GM21825 (cell line): ENCODE measurements around the gene PRDM4.
A peak's percentile ranks its signal among the peaks of the same experiment; 100 is the strongest.
"Not testable (repeated sequence)": the region's sequence is repeated elsewhere in the genome, so short reads cannot be mapped to it uniquely, and the experiment has no call there.

Experiments used
- ATAC-seq: cut with Tn5 transposase; IDR thresholded peaks from one replicate; pipeline ENCODE4 v1.9.1; 2021; ENCODE audit warnings: mild to moderate bottlenecking, moderate library complexity; ENCODE audit not compliant: unreplicated experiment

PRDM4 gene

DNA sequence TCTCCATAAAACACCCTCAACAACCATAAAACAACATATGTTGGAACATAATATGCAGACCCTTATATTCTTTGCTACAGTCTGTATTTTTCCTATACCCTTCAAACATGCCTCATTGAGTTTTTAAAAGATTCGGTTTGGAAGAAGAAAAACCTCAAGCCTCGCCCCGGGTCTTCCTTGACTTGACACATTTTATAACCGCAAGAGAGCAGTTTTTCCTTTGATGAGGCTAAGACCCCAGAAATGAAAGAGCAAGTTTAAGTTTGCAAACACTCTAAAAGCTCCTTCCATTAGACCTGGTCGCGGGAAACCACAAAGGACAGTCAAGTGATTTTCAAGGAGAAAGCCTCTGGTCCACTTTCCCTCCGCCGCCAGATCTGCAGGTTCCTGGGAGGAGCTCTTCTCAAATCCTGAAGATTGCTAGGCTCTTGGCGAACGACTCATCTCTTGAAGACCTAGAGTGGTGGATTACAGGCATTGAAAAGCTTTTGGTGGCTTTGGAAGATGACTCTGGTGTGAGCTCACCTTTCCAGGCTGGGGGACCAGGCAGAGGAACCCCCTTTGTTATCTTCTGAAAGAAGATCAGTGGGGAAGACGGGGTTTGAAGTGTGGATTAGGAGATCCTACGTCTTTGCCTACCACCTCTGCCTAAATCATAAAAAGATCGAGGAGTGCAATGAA, 13.6 kb upstream of the PRDM4 start, which contains the start of gene ASCL4:
Gene ASCL4, plus strand, starts transcription at position 356 of the 681 bp plus-strand sequence. CDS start 515 bp downstream, outside the sequence.
- no peak for ATAC-seq

DNA sequence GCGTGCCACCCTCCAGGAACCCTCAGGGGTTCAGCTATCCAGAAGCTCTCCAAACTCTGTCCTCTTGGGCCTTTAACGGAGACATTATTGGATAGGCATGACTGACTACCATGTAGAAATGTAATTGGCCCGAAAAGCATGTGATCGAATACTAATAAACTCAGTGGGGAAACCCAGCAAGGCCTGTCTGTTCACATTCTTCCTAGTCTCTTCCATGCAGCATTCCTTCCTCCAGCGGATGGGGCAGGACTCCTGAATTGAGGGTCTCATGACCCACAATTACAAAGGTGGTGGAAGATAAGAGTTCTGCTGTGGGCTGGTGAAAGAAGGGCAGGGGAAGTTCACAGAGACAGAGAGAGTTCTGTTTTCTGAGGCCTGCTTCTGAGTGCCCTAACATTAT, 6.5 kb upstream of the PRDM4 start:
- ATAC-seq = no peak

DNA sequence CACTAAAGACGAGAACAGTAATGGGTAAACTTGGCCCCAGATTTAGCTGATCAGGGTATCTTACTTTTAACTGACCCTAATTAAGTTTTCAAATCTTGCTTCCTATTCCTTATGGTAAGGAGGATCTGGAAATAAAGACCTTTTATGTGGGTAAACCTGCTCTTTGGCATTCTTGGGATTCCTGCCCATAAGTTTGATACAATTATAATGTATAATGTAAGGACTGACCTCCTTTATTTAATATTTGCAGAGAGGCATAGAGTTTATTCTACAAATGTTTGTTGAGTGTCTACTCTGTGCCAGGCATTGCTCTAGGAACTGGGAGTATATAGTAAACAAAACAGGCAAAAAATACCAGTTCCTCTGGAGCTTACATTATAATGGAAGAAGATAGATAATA, 4.4 kb upstream of the PRDM4 start:
- no peak for ATAC-seq

GRCh38 chr12:107764626-107765025, 3.7 kb upstream of the PRDM4 start:
- ATAC-seq = no peak

GRCh38 chr12:107762874-107763273, 1.9 kb upstream of the PRDM4 start:
- no peak for ATAC-seq

- ATAC-seq = peak; percentile 3
Measured at GRCh38 chr12:107761502-107761904, 566 bp upstream of the PRDM4 start.

GRCh38 chr12:107760207-107760808, 629 bp downstream of the PRDM4 start:
- ATAC-seq = peak; percentile 17

- no peak for ATAC-seq
Measured at GRCh38 chr12:107759410-107759809, 1.5 kb downstream of the PRDM4 start.

GRCh38 chr12:107749083-107749482, 11.9 kb downstream of the PRDM4 start:
- ATAC-seq = no peak

DNA sequence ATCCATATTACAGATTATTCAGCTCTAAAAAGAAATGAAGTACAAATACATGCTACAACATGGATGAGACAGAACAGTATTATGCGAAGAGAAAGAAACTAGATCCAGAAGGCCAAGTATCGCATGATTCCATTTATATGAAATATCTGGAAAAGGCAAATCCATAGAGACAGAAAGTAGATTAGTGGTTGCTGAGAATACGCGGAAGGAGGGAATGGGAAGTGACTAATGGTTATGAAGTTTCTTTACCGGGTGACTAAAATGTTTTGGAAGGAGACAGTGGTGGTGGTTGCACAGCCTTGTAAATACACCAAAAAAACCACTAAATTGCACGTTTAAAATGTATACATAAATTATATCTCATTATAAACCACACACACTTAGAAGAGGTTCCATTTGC, 12.5 kb downstream of the PRDM4 start:
- no peak for ATAC-seq

GRCh38 chr12:107736914-107737313, 24.0 kb downstream of the PRDM4 start:
- ATAC-seq = peak; percentile 86

DNA sequence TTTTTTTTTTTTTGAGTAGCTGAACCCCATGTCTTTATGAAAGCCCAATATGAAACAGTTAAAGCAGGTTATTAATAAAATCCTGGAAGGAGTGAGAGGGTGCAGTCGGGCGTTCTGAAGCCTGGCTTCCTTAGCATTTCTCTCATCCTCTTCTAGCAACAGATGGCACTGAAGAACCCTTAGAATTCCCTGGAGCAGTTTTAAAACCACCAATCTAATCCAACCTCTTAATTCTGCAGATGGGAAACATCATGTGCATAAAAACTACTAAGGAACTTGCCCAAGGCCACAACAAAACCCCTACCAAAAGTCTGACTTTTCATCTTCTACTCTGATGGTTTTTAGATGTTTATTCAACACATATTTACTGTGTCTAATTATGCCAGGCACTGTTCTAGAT, 25.2 kb downstream of the PRDM4 start:
- ATAC-seq = no peak

DNA sequence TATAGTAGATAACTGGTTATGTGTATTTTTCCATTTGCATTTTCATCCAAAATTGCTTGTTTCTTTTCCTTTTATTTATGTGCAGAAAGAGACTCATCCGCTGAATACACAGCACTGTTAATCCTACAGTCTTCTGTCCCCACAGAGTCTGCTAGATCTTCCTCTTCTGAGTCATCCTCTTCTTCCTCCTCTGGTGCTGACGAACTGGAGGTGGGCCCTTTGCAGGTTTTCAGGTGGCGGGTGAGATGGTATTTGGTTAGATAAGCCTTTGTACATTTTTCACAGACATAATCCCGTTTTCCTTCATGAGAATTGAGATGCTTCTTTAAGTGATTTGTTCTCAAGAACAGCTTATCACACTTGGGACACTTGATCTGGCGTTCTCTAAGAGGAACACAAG, 26.8 kb downstream of the PRDM4 start:
- ATAC-seq = no peak

GRCh38 chr12:107732365-107732764, 28.6 kb downstream of the PRDM4 start:
- no peak for ATAC-seq

- no peak for ATAC-seq
Measured at GRCh38 chr12:107731366-107731765, 29.6 kb downstream of the PRDM4 start.

GRCh38 chr12:107730618-107731341, 30.2 kb downstream of the PRDM4 start:
- ATAC-seq = no peak

DNA sequence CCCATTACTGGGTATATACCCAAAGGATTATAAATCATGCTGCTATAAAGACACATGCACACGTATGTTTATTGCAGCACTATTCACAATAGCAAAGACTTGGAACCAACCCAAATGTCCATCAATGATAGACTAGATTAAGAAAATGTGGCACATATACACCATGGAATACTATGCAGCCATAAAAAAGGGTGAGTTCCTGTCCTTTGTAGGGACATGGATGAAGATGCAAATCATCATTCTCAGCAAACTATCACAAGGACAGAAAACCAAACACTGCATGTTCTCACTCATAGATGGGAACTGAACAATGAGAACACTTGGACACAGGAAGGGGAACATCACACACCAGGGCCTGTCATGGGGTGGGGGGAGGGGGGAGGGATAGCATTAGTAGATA, 33.2 kb downstream of the PRDM4 start:
- ATAC-seq = not testable (repeated sequence)

DNA sequence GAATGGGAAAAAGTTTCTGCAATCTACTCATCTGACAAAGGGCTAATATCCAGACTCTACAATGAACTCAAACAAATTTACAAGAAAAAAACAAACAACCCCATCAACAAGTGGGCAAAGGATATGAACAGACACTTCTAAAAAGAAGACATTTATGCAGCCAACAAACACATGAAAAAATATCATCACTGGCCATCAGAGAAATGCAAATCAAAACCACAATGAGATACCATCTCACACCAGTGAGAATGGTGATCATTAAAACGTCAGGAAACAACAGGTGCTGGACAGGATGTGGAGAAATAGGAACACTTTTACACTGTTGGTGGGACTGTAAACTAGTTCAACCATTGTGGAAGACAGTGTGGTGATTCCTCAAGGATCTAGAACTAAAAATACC, 33.6 kb downstream of the PRDM4 start:
- ATAC-seq = not testable (repeated sequence)

DNA sequence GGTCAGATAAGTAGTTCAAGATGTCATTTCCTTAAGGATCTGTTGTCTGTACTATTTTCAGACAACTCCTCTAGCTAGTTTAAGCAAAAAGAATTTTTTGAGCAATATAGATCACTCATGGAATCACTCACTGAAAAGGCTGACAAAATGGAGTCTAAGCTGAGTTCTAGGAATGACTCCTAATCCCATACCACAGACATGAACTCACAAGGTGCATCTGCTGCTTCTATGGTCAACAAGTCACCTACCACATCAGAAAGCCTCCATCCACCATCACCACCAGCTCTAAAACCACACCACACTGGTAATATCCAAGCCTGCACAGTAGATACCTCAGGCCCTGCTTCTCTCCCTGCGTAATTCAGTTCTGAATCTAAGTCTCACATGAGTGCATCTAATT, 42.3 kb downstream of the PRDM4 start:
- ATAC-seq = no peak

DNA sequence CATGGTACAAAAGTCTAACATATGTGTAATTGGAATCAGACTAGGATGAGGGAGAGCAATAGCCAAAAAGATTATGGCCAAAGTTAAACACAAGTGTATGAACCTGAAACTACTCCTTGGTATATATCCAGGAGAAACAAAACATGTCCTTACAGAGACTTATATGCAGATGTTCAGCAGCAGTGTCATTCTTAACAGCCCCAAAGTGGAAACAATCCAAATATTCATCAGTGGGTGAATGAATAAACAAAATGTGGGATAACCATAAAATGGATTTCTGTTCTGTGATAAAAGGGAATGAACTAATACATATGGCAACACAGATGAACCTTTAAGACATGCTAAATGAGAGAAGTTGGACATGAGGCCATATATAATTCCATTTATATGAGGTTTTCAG, 45.2 kb downstream of the PRDM4 start:
- no peak for ATAC-seq

DNA sequence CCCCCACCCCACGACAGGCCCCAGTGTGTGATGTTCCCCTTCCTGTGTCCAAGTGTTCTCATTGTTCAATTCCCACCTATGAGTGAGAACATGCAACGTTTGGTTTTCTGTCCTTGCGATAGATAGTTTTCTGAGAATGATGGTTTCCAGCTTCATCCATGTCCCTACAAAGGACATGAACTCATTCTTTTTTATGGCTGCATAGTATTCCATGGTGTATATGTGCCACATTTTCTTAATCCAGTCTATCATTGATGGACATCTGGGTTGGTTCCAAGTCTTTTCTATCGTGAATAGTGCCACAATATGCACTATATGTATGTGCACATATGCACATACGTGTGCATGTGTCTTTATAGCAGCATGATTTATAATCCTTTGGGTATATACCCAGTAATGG, 55.4 kb downstream of the PRDM4 start:
- ATAC-seq = not testable (repeated sequence)

- ATAC-seq = no peak
Measured at GRCh38 chr12:107704041-107704440, 56.9 kb downstream of the PRDM4 start.
